ENCODE results near the gene RHOBTB1.

RHOBTB1 gene

GRCh38 chr10:60820093-60820754 lies 123.8 kb downstream of the RHOBTB1 start:
- no peak overlapping the region for H3K9ac ChIP-seq (ENCODE audit: low read depth, low read length)
- H3K27ac ChIP-seq (ENCODE audit: low read length) = no peak overlapping the region
- no peak overlapping the region for H3K4me2 ChIP-seq (ENCODE audit: insufficient read depth, low read length)
- no peaks in the 10 kb centered on the region for H3K9me3 ChIP-seq (ENCODE audit: insufficient read depth, low read length, severe bottlenecking)
- H3K4me1 ChIP-seq (ENCODE audit: insufficient read depth, low read length) = peaks cover 8% of the 10 kb centered on the region; the same call in 1 of the 2 replicates
- TF ChIP-seq CTCF (IDR thresholded peaks at IDR 0.05; ENCODE audit: borderline replicate concordance, extremely low read depth, low read length, poor library complexity, severe bottlenecking) (peak; percentile 25), EZH2 (IDR thresholded peaks at IDR 0.05; ENCODE audit: borderline replicate concordance, low read depth, low read length, severe bottlenecking) (no peak)
- no peak for ATAC-seq (ENCODE audit: insufficient read depth, low read depth)
- no peaks in the 10 kb centered on the region for H3K79me2 ChIP-seq (ENCODE audit: insufficient read depth, low read length)
- no peak overlapping the region for H3K4me3 ChIP-seq (ENCODE audit: low read depth in 1 of 2, low read length in 2 of 2)
- no peaks in the 10 kb centered on the region for H3K36me3 ChIP-seq (ENCODE audit: insufficient read depth, low read length)
- no peak overlapping the region for H2AFZ ChIP-seq (ENCODE audit: low read depth, low read length)
- no peak for DNase-seq
- H4K20me1 ChIP-seq (ENCODE audit: insufficient read depth, low read length) = no peaks in the 10 kb centered on the region
- H3K27me3 ChIP-seq (ENCODE audit: insufficient read depth, low read length, poor library complexity) = no peaks in the 10 kb centered on the region

Measured in DND-41 (cell line).